Endometrial microvascular endothelial cells (primary cell): Measurements from ENCODE around the gene LAMC1. TPM values are rescaled to one million over a fixed set of nuclear protein-coding genes. Genes with fewer than 3 reads are reported as not detected.

Experiments used
- in situ Hi-C: cut with HindIII; loops from 2 replicates; pipeline ENCODE4 v1.10.0; 2017; ENCODE audit warnings: low sequenced_read_pairs, low pct_unique_long_range_greater_than_20kb; ENCODE audit errors: inconsistent ontology term
- total RNA-seq: library from RNA; depleted of rRNA; stranded (reverse); fragments of >200 nt; gene quantifications from one replicate; pipeline ENCODE4 v1.2.3, GENCODE V29; 2015; ENCODE audit errors: inconsistent ontology term

The LAMC1 gene
- 269 TPM for total RNA-seq

DNA sequence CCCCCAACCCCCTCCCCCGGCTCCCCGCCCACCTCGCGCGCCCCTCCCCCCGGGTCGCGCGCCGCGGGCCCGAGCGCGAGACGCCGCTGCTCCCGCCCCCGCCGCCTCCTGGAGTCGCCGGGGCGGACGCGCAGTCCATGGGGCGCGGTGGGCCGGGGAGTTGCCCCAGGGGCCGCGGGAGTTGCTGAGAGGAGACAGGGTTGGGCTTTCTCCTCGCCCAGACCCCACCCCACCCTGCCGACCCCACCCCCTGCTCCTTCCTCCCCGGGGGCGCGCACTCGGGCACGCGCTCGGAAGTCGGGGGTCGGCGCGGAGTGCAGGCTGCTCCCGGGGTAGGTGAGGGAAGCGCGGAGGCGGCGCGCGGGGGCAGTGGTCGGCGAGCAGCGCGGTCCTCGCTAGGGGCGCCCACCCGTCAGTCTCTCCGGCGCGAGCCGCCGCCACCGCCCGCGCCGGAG is at the start of gene LAMC1:
TSS of gene LAMC1 (plus strand) at position 275 of the 455 bp plus-strand sequence. CDS start 297 bp downstream, outside the sequence.
- in situ Hi-C loops = no loop called here

- in situ Hi-C loops = no loop called here
These were observed 48.6 kb upstream of the LAMC1 start for GRCh38 chr1:182974506-182975191.

DNA sequence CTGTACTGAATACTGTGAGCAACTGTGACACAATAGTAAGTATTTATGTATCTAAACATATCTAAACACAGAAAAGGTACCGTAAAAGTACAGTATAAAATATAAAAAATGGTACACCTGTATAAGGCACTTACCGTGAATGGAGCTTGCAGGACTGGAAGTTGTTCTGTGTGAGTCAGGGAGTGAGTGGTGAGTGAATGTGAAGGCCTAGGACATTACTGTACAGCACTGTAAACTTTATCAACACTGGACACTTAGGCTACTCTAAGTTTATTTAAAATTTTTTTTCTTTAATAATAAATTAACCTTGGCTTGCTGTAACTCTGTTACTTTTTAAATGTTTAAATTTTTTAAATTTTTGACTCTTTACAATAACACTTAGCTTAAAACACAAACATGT is 45.7 kb upstream of the LAMC1 start:
- in situ Hi-C loops = no loop called here

DNA sequence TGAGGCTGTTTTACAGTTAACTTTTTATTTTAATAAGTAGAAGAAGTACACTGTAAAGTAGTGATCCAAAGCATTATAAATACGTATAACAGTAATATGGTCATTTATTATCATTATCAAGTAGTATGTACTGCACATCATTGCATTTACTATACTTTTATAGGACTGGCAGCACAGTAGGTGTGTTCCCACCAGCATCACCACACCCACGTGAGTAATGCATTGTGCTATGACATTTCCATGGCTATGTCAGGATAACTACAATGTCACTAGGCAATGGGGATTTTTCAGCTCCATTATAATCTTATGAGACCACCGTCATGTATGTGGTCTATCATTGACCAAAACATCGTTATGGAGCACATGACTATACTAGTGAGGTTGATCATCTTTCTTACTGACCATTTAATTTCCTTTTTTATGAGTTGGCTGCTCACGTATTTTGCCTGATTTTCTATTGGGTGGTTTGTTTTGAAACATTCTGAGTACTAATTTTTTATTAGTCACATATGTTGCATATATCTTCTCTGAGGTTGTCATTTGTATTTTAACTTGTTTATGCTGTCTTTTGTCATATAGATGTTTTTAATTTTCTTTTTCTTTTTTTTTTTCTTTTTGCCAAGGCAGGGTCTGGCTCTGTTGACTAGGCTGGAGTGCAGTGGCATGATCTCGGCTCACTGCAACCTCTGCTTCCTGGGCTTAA is 44.9 kb upstream of the LAMC1 start:
- in situ Hi-C loops = no loop called here

- in situ Hi-C loops = no loop called here
These were observed 39.1 kb upstream of the LAMC1 start for GRCh38 chr1:182984138-182984537.

DNA sequence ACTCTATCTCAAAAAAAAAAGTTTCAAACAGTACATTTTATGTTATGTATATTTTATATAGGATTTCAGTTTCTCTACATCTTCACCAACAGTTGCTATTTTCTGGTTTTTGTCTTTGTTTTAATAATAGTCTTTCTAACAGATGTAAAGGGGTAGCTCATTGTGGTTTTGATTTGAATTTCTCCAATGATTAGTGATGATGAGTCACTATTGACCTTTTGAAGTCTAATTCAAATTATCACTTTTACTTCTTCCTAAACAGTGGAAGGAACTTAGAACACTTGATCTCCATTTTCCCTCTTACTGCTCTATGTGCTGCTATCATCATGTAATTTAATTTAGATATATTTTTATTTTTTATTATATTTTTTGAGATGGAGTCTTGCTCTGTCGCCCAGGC is 38.6 kb upstream of the LAMC1 start:
- in situ Hi-C loops = no loop called here

DNA sequence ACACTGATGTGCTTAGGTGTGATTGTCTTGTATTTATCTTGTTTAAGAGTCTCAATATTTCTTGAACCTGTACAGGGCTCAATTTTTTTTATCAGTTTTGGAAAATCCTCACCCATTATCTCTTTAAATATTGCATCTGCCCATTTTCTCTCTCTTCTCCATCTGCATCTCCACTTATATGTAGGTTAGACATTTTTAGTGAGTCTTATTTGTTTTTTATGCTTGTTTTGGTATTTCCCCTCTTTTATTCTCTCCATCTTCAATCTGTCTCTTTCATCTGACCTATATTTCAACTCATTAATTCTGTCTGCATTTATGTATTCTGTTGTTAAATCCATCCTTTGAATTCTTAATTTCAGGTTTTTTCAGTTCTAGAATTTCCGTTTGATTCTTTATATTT is 37.3 kb upstream of the LAMC1 start:
- in situ Hi-C loops = no loop called here

DNA sequence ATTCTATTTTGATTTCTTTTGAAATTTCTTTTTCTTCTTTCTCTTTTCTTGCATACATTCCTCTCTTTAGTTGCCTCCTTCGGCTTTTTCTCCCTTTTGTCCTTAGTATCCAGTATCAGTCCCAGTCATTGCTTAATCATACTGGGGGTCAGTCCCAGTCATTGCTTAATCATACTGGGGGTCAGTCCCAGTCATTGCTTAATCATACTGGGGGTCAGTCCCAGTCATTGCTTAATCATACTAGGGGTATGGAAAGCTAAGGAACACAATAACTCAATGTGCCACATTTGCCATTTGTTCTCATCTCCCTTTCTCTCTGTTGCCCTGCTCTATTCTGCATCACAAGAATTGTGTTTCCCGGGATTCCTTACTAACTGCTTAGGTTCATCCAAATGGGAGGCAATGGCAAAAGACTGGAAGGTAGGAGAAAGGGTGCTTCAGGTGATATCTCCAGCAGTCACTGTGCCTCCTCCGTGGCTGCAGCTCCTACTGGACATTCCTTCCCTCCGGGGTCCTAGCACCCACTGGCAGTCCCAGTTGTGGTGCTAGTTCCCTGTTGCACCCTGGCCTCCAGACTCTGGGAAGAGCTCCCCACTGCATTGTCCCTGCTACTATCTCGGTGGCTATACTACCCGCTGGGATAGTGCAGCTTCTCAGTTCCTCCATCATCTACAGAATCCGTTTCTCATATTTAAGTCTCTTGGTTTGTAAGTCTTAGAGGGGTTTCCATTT is 32.6 kb upstream of the LAMC1 start:
- in situ Hi-C loops = no loop called here

DNA sequence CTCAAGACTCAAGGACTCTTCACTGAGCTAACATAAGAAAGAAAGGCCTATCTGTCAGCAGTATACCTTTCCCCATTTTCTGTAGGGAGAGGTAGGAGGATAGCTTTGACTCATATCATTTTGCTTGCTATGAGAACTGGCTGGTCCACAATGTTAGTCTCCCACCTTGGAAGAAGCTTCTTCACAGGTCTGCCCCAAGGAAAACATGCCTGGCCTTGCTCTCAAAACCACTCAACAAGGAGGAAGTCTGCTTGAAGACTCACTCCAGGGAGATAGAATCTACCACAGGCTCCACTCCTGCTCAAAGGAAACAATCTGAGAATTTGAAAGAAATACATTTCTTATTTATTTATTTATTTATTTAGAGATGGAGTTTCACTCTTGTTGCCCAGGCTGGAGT is 29.5 kb upstream of the LAMC1 start:
- in situ Hi-C loops = no loop called here

DNA sequence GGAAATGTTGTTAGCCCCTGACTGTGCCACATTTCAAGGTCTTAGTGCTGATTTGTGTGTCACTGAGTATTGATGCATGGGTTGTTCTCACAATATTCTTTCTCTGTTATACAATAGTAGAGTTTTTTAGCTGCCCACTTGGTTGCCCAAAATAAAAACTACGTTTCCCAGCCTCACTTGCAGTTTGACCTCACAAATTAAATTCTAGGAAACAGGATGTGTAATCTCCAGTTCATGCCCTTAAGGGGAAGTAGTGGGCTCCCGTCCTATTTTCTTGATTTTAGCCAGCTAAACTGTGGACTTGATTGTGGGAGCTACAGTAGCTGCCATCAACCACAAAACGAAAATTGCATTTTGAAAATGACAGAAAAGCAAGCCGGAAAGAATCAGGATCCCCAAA is 27.3 kb upstream of the LAMC1 start:
- in situ Hi-C loops = no loop called here

DNA sequence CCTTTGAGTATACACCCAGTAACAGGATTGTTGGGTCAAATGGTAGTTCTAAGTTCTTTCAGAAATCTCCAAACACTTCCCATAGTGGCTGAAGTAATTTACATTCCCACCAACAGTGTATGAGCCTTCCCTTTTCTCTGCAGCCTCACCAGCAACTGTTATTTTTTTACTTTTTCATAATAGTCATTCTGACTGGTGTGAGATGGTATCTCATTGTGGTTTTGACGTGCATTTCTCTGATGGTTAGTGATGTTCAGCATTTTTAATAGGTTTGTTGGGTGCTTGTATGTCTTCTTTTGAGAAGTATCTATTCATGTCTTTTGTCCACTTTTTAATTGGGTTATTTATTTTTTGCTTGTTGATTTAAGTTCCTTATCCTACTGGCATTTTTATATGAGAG is 26.4 kb upstream of the LAMC1 start:
- in situ Hi-C loops = no loop called here

DNA sequence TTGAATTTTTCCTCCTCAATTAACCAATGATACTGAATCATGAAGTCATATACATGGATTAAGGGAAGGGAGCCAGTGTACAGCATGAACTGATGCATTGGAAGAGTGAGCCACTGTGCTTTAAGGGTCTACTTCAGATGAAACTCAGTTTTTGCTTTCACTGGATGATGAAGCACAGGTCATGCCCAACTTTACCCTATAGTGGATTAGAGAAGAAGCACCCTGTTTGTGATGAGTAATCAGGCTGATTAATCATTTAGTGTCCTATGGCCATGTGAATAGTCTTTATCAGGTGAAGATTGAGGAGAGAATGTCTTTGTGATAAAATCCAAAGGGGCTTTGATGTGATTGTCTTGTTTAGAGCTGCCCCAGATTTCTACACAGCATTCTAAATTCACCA is 24.7 kb upstream of the LAMC1 start:
- in situ Hi-C loops = no loop called here

GRCh38 chr1:183000167-183000962 is 22.9 kb upstream of the LAMC1 start:
- in situ Hi-C loops = no loop called here

DNA sequence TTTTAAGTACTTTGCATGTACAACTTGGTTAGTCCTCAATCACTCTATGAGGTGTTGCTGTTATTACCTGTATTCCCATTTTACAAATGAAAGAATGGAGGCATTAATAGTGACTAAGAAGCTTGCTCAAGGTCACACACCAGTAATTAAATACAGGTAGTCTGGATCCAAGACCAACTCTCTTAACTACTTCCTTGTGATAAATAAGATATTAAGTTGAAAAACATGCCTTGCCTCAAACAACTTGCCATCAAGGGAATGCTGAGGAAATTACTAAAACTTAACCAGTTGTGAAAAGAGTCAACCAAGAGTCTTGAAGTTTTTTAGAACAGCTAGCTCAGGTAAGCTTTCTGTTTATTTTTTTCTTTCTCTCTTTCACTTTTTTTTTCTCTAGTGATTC is 21.0 kb upstream of the LAMC1 start:
- in situ Hi-C loops = no loop called here

- in situ Hi-C loops = no loop called here
These were observed 20.4 kb upstream of the LAMC1 start for GRCh38 chr1:183002797-183003196.

DNA sequence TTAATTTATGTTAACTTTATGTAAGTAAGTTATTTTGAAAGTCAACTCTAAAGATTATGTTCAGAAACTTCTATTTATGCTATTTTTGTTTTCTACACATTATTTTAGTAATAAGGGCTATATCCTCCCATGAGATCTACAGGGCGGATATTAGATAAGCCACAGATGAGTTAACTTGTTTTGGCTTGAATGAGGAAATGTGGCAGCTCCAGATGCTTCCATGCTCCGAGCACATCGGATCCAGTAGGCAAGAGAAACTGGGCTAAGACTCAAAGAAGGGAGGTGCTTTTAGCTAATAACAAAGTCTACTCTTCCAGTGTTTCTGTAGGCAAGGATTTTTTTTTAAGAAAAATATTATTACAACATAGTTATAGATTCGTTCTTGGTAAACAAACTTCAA is 20.0 kb upstream of the LAMC1 start:
- in situ Hi-C loops = no loop called here

DNA sequence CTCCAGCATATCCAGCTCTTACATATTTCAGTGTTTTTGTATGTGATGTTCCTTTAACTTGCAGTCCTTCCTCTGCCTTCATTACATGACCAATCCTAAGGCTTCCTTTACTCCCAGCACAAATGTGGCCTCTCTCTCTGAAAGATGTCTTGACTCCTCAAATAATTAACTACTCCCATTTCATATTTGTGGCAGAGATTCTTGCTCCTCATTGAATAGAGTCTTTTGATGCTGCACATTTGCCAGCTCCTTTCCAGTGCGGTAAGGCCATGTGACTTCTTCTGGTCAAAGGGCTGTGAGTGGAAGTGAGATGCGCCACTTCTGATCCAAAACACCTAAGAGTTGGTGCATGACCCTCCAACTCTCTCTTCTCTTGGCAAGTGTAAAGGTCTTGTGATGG is 19.1 kb upstream of the LAMC1 start:
- in situ Hi-C loops = no loop called here

- in situ Hi-C loops = no loop called here
These were observed 11.4 kb upstream of the LAMC1 start for GRCh38 chr1:183011859-183012258.

DNA sequence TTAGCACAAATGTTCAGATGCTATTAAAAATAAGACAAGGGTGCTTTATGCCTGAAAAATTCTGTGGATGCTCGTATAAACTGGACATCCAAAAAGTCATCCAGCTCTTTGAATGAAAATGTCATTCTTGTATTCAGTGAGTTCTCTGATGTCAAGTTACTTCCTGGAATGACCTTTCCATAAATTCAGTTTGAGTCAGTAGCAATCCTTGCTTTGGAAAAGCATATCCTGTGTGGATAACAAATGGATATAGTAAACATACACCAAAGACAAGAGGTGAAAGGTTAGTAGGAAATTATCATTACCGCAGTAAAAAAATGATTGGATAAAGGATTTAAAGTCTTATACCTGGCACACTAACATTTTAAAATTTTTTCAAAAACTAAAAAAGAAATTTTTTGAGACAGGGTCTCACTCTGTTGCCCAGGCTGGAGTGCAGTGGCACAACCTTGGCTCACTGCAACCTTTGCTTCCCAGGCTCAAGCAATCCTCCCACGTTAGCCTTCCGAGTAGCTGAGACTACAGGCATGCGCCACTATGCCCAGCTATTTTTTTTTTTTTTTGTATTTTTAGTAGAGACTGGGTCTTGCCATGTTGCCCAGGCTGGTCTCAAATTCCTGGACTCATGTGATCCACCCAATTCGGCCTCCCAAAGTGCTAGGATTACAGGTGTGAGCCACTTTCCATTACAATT is 10.8 kb upstream of the LAMC1 start:
- in situ Hi-C loops = no loop called here
